ENCODE measurements around the gene KRT83.

KRT83 gene

GRCh38 chr12:52320784-52321400, at the start of gene KRT83:
Gene KRT83 (minus strand): TSS chr12:52321398. CDS start chr12:52321335, 63 bp downstream.
- no peak for DNase-seq

GRCh38 chr12:52369809-52370208, 48.6 kb upstream of the KRT83 start:
- no peak for DNase-seq

- no peak for DNase-seq
Observed at GRCh38 chr12:52369211-52369610, 48.0 kb upstream of the KRT83 start.

GRCh38 chr12:52368508-52368907, 47.3 kb upstream of the KRT83 start:
- DNase-seq = no peak

GRCh38 chr12:52367876-52368275, 46.7 kb upstream of the KRT83 start:
- DNase-seq = no peak

- no peak for DNase-seq
Observed at GRCh38 chr12:52366738-52367485, 45.7 kb upstream of the KRT83 start, which contains the start of gene KRT85. Gene KRT85 (minus strand): TSS chr12:52367481. CDS start chr12:52367405, 76 bp downstream.

- peak; percentile 46 for DNase-seq
Observed at GRCh38 chr12:52364901-52365489, 43.8 kb upstream of the KRT83 start.

GRCh38 chr12:52364061-52364460, 42.9 kb upstream of the KRT83 start:
- DNase-seq = no peak

- DNase-seq = no peak
Observed at GRCh38 chr12:52363111-52363679, 42.0 kb upstream of the KRT83 start.

GRCh38 chr12:52362118-52362726, 41.0 kb upstream of the KRT83 start:
- DNase-seq = no peak

- no peak for DNase-seq
Observed at GRCh38 chr12:52361553-52361952, 40.4 kb upstream of the KRT83 start.

- no peak for DNase-seq
Observed at GRCh38 chr12:52360663-52361271, 39.6 kb upstream of the KRT83 start.

- no peak for DNase-seq
Observed at GRCh38 chr12:52360106-52360662, 39.0 kb upstream of the KRT83 start.

GRCh38 chr12:52359621-52360061, 38.4 kb upstream of the KRT83 start:
- no peak for DNase-seq

- no peak for DNase-seq
Observed at GRCh38 chr12:52358575-52359350, 37.6 kb upstream of the KRT83 start.

- DNase-seq = no peak
Observed at GRCh38 chr12:52356762-52357580, 35.8 kb upstream of the KRT83 start.

GRCh38 chr12:52356031-52356761, 35.0 kb upstream of the KRT83 start:
- no peak for DNase-seq

GRCh38 chr12:52355176-52355575, 34.0 kb upstream of the KRT83 start:
- DNase-seq = no peak

GRCh38 chr12:52354200-52354599, 33.0 kb upstream of the KRT83 start:
- DNase-seq = no peak

- DNase-seq = no peak
Observed at GRCh38 chr12:52353766-52354165, 32.6 kb upstream of the KRT83 start.
